Measurements from ENCODE around the gene SCGB1C1.

DNA sequence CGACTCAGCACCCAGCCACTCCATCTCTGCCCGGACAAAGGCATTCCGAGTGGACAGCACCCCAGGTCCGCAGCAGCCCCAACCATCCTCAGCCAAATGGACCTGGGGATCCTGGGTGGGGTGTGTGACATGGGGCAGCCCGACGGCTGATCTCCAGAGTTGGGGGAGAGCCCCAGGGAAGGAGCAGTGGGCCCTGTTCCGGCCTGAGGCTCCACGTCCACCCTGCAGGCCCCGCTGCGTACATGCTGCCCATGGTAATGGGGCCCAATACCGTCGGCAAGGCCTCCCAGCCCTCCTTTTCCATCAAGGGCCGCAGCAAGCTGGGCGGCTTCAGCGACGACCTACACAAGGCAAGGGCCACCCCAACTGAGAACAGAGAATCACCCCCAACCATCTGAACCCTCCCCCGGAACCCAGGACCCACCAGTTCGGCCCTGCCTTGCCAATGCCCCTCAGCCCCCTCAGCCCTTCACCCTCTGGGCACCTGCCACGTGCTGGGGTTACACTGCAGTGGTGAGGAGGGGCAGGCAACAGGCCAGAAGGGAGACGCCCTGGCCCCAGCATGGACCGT is 5.4 kb downstream of the SCGB1C1 start:
- no peak for TF ChIP-seq POLR2A (IDR thresholded peaks at IDR 0.05)
- TF ChIP-seq, protein P1, sequence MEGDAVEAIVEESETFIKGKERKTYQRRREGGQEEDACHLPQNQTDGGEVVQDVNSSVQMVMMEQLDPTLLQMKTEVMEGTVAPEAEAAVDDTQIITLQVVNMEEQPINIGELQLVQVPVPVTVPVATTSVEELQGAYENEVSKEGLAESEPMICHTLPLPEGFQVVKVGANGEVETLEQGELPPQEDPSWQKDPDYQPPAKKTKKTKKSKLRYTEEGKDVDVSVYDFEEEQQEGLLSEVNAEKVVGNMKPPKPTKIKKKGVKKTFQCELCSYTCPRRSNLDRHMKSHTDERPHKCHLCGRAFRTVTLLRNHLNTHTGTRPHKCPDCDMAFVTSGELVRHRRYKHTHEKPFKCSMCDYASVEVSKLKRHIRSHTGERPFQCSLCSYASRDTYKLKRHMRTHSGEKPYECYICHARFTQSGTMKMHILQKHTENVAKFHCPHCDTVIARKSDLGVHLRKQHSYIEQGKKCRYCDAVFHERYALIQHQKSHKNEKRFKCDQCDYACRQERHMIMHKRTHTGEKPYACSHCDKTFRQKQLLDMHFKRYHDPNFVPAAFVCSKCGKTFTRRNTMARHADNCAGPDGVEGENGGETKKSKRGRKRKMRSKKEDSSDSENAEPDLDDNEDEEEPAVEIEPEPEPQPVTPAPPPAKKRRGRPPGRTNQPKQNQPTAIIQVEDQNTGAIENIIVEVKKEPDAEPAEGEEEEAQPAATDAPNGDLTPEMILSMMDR (IDR thresholded peaks at IDR 0.05) = no peak
- no peak for TF ChIP-seq EP300 (IDR thresholded peaks at IDR 0.05)

All from tibial nerve (tissue), 4 donors.